ENCODE measurements around the gene RGS3.

The RGS3 gene

GRCh38 chr9:113533335-113534225 is 70.1 kb downstream of the RGS3 start:
- no peak for TF ChIP-seq ZNF8 (CRISPR knock-in tag; IDR thresholded peaks at IDR 0.05)
- TF ChIP-seq SNAI2 (CRISPR knock-in tag; IDR thresholded peaks at IDR 0.05), result no peak
- TF ChIP-seq BACH2 (CRISPR knock-in tag; IDR thresholded peaks at IDR 0.05; ENCODE audit: borderline replicate concordance), result no peak
- TF ChIP-seq ZC3H10 (CRISPR knock-in tag; IDR thresholded peaks at IDR 0.05), result no peak
- no peak for TF ChIP-seq TOX (CRISPR knock-in tag; IDR thresholded peaks at IDR 0.05; ENCODE audit: borderline replicate concordance)
- TF ChIP-seq PPARA (CRISPR knock-in tag; IDR thresholded peaks at IDR 0.05; ENCODE audit: borderline replicate concordance), result no peak
- TF ChIP-seq CSDC2 (CRISPR knock-in tag; IDR thresholded peaks at IDR 0.05), result no peak
- TF ChIP-seq OSR1 (CRISPR knock-in tag; IDR thresholded peaks at IDR 0.05), result no peak
- TF ChIP-seq PATZ1 (CRISPR knock-in tag; IDR thresholded peaks at IDR 0.05; ENCODE audit: borderline replicate concordance), result no peak
- no peak for TF ChIP-seq ESRRG (CRISPR knock-in tag; IDR thresholded peaks at IDR 0.05)
- TF ChIP-seq TCF4 (CRISPR knock-in tag; IDR thresholded peaks at IDR 0.05; ENCODE audit: borderline replicate concordance), result no peak
- TF ChIP-seq ZNF70 (CRISPR knock-in tag; IDR thresholded peaks at IDR 0.05), result no peak
- no peak for TF ChIP-seq ISL1 (CRISPR knock-in tag; IDR thresholded peaks at IDR 0.05)
- TF ChIP-seq ZFP30 (CRISPR knock-in tag; IDR thresholded peaks at IDR 0.05), result no peak
- TF ChIP-seq CSRNP3 (CRISPR knock-in tag; IDR thresholded peaks at IDR 0.05), result no peak
- ATAC-seq, result peak; percentile 35; the same call in 1 of the 3 replicates

GRCh38 chr9:113535756-113536155 is 72.2 kb downstream of the RGS3 start:
- TF ChIP-seq ZFP30 (CRISPR knock-in tag; IDR thresholded peaks at IDR 0.05) (no peak), TCF4 (CRISPR knock-in tag; IDR thresholded peaks at IDR 0.05; ENCODE audit: borderline replicate concordance) (no peak), ZFP3 (CRISPR knock-in tag; IDR thresholded peaks at IDR 0.05) (no peak), ZNF8 (CRISPR knock-in tag; IDR thresholded peaks at IDR 0.05) (no peak), CSDC2 (CRISPR knock-in tag; IDR thresholded peaks at IDR 0.05) (no peak), SNAI2 (CRISPR knock-in tag; IDR thresholded peaks at IDR 0.05) (no peak)
- ATAC-seq, result no peak

- no peak for ATAC-seq
- TF ChIP-seq ARNTL (CRISPR knock-in tag; IDR thresholded peaks at IDR 0.05; ENCODE audit: borderline replicate concordance, low read depth), result no peak
- TF ChIP-seq TSHZ2 (CRISPR knock-in tag; IDR thresholded peaks at IDR 0.05), result no peak
- TF ChIP-seq TCF4 (CRISPR knock-in tag; IDR thresholded peaks at IDR 0.05; ENCODE audit: borderline replicate concordance), result no peak
- TF ChIP-seq ISL1 (CRISPR knock-in tag; IDR thresholded peaks at IDR 0.05), result no peak
These were observed 72.6 kb downstream of the RGS3 start for GRCh38 chr9:113536166-113536482.

- no peak for TF ChIP-seq TCF4 (CRISPR knock-in tag; IDR thresholded peaks at IDR 0.05; ENCODE audit: borderline replicate concordance)
- TF ChIP-seq CSDC2 (CRISPR knock-in tag; IDR thresholded peaks at IDR 0.05), result no peak
- no peak for TF ChIP-seq OSR1 (CRISPR knock-in tag; IDR thresholded peaks at IDR 0.05)
- TF ChIP-seq SNAI2 (CRISPR knock-in tag; IDR thresholded peaks at IDR 0.05), result no peak
- TF ChIP-seq CREB5 (CRISPR knock-in tag; IDR thresholded peaks at IDR 0.05; ENCODE audit: low read depth), result no peak
- no peak for TF ChIP-seq PATZ1 (CRISPR knock-in tag; IDR thresholded peaks at IDR 0.05; ENCODE audit: borderline replicate concordance)
- TF ChIP-seq CSRNP3 (CRISPR knock-in tag; IDR thresholded peaks at IDR 0.05), result no peak
- TF ChIP-seq ZNF70 (CRISPR knock-in tag; IDR thresholded peaks at IDR 0.05), result no peak
- no peak for TF ChIP-seq ESRRG (CRISPR knock-in tag; IDR thresholded peaks at IDR 0.05)
- TF ChIP-seq PPARA (CRISPR knock-in tag; IDR thresholded peaks at IDR 0.05; ENCODE audit: borderline replicate concordance), result no peak
- TF ChIP-seq RARB (CRISPR knock-in tag; IDR thresholded peaks at IDR 0.05), result no peak
- ATAC-seq, result no peak
These were observed 73.1 kb downstream of the RGS3 start for GRCh38 chr9:113536483-113537228.
